OCI-LY7 (cell line): ENCODE measurements around the gene METTL21C. TPM values are rescaled to one million over a fixed set of nuclear protein-coding genes. Genes with fewer than 3 reads are reported as not detected.

ENCODE experiments used
- BruUV-seq: library from RNA; stranded (reverse); fragments of 400-500 nt; replicated peaks from 2 replicates; lab custom pipeline; 2021; lab: Mats Ljungman, UMichigan
- CTCF ChIA-PET: fragments of 300-600 bp; sonication (Branson Sonifier 250); formaldehyde crosslinking; loops from one replicate; lab custom pipeline; 2022; ENCODE audit warnings: antibody characterized with exemption; ENCODE audit not compliant: unreplicated experiment; lab: Charles Lee
- POLR2A ChIA-PET: fragments of 300-600 bp; sonication (Branson Sonifier 250); formaldehyde crosslinking; loops from one replicate; lab custom pipeline; 2022; ENCODE audit warnings: antibody characterized with exemption; lab: Charles Lee
- DNase-seq: peaks from one replicate; pipeline ENCODE4 v3.0.0-alpha.2; 2015; ENCODE audit warnings: low spot score
- H2AFZ ChIP-seq: fragments of 200-600 bp; sonication (generic), shearing (Covaris generic); 2 replicates; pipeline ENCODE4 v1.6.1; 2014; ENCODE audit warnings: mild to moderate bottlenecking, antibody characterized with exemption, low read length, moderate library complexity
- H3K27ac ChIP-seq: fragments of 200-600 bp; sonication (generic); 2 replicates; pipeline ENCODE4 v1.5.1; 2014; ENCODE audit warnings: mixed run types, low read depth, mild to moderate bottlenecking, moderate library complexity, low read length, inconsistent platforms; ENCODE audit not compliant: poor library complexity, severe bottlenecking
- H3K36me3 ChIP-seq: fragments of 200-600 bp; sonication (generic); 2 replicates; pipeline ENCODE4 v1.6.1; 2014; ENCODE audit warnings: mild to moderate bottlenecking, antibody characterized with exemption, low read length, moderate library complexity, mixed read lengths; ENCODE audit not compliant: insufficient read depth
- H3K4me1 ChIP-seq: fragments of 200-600 bp; sonication (generic); 2 replicates; pipeline ENCODE4 v1.5.1; 2014; ENCODE audit warnings: mild to moderate bottlenecking, low read length; ENCODE audit not compliant: insufficient read depth, poor library complexity, severe bottlenecking
- H3K4me2 ChIP-seq: fragments of 200-600 bp; sonication (generic); 2 replicates; pipeline ENCODE4 v1.6.1; 2014; ENCODE audit warnings: mild to moderate bottlenecking, low read length
- H3K4me3 ChIP-seq: fragments of 200-600 bp; sonication (generic); 2 replicates; pipeline ENCODE4 v1.5.1; 2014; ENCODE audit warnings: mild to moderate bottlenecking, low read depth, low read length; ENCODE audit not compliant: poor library complexity, severe bottlenecking
- H3K79me2 ChIP-seq: fragments of 200-600 bp; sonication (generic); 2 replicates; pipeline ENCODE4 v1.6.1; 2016; ENCODE audit warnings: low read depth, mild to moderate bottlenecking, low read length, moderate library complexity, mixed read lengths; ENCODE audit not compliant: insufficient read depth
- H3K9me2 ChIP-seq: fragments of 200-600 bp; sonication (generic); 2 replicates; pipeline ENCODE4 v1.6.1; 2016; ENCODE audit warnings: mild to moderate bottlenecking, low read length, mixed read lengths; ENCODE audit not compliant: insufficient read depth
- H3K9me3 ChIP-seq: fragments of 200-600 bp; sonication (generic); 2 replicates; pipeline ENCODE4 v1.6.1; 2014; ENCODE audit warnings: mild to moderate bottlenecking, mixed run types, low read length, mixed read lengths
- H4K20me1 ChIP-seq: fragments of 200-600 bp; sonication (generic); 2 replicates; pipeline ENCODE4 v1.6.1; 2014; ENCODE audit warnings: mild to moderate bottlenecking, antibody characterized with exemption, low read length, moderate library complexity, mixed read lengths; ENCODE audit not compliant: insufficient read depth
- EZH2phosphoT487 ChIP-seq: fragments of 200-600 bp; sonication (generic); IDR thresholded peaks from 2 replicates; pipeline ENCODE4 v1.6.1; 2018; ENCODE audit warnings: low read depth, borderline replicate concordance, mild to moderate bottlenecking, mixed run types, antibody characterized with exemption, low read length, moderate library complexity, mixed read lengths
- intact Hi-C: fragments of 100-400 bp; cut with micrococcal nuclease; formaldehyde crosslinking; loops from one replicate; pipeline ENCODE4 v1.10.0; 2022; ENCODE audit not compliant: unreplicated experiment
- total RNA-seq, 2 experiments: library from RNA; depleted of rRNA in 1 of 2; stranded (reverse); fragments of >200 nt in 1 of 2; shearing (Covaris generic) in 1 of 2; gene quantifications; 2 replicates each; pipeline ENCODE4 v1.2.3, GENCODE V29; 2014 to 2022
- TF ChIP-seq, protein P1 (sequence below): fragments of 200-600 bp; sonication (generic); conservative IDR thresholded peaks from 2 replicates; pipeline ENCODE4 v1.5.1; 2014; ENCODE audit warnings: mild to moderate bottlenecking, antibody characterized with exemption, low read length, moderate library complexity, mixed read lengths

METTL21C gene
- total RNA-seq, 2 experiments from 2014 or later: not detected

DNA sequence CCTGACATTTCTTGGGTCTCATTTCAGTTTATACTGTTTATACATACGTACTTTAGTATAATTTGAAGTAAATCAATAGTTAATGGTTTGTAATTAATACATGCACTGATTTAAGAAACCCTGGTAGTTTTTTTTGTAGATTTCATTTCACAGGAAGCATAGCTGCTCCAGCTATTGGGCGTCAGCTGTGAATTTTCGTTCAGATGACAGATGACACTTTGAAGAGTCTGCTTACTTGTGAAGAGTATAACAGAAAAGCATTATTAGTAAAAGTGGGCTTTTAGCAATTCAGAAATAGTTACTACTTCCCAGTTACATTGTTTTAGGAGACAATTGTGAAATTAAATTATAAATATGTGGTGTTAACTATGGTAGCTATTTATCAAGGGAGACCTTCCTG, 44.4 kb downstream of the METTL21C start:
- H4K20me1 ChIP-seq: no peaks in the 10 kb centered on the region
- H3K9me2 ChIP-seq: no peaks in the 10 kb centered on the region
- ChIA-PET CTCF (no interaction called here), POLR2A (interaction anchor here (0.8 to 1.0 kb wide), 2 partner anchors 48 to 197 kb away, joined by 3 read pairs; no protein-coding TSS in a partner anchor)
- no peaks in the 10 kb centered on the region for H3K79me2 ChIP-seq
- no peak for TF ChIP-seq EZH2phosphoT487
- TF ChIP-seq, protein P1, sequence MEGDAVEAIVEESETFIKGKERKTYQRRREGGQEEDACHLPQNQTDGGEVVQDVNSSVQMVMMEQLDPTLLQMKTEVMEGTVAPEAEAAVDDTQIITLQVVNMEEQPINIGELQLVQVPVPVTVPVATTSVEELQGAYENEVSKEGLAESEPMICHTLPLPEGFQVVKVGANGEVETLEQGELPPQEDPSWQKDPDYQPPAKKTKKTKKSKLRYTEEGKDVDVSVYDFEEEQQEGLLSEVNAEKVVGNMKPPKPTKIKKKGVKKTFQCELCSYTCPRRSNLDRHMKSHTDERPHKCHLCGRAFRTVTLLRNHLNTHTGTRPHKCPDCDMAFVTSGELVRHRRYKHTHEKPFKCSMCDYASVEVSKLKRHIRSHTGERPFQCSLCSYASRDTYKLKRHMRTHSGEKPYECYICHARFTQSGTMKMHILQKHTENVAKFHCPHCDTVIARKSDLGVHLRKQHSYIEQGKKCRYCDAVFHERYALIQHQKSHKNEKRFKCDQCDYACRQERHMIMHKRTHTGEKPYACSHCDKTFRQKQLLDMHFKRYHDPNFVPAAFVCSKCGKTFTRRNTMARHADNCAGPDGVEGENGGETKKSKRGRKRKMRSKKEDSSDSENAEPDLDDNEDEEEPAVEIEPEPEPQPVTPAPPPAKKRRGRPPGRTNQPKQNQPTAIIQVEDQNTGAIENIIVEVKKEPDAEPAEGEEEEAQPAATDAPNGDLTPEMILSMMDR: no peak
- no peak for DNase-seq
- H3K4me2 ChIP-seq: no peak overlapping the region
- no peaks in the 10 kb centered on the region for H3K4me1 ChIP-seq
- intact Hi-C loops: no loop called here
- H2AFZ ChIP-seq: no peak overlapping the region
- no peak overlapping the region for H3K4me3 ChIP-seq
- H3K9me3 ChIP-seq: no peaks in the 10 kb centered on the region
- BruUV-seq: no TSS peak
- no peak overlapping the region for H3K27ac ChIP-seq
- peaks cover 57% of the 10 kb centered on the region for H3K36me3 ChIP-seq

DNA sequence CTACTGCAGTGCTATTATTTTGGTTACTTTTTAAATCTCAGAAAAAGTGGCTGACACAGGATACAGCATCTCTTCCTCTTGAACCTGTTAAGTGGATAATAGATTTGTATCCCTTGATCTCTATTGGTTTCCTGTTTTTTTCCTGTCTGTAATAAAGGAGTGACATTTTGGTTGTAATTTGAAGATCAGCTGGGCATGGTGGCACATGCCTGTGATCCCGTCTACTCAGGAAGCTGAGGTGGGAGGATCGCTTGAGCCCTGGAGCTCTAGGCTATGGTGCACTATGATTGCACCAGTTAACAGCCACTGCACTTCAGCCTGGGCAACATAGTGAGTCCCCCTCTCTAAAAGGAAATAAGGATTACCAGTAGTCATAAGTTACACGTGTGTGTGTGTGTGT, 46.8 kb downstream of the METTL21C start:
- CTCF ChIA-PET: no interaction called here
- Histone ChIP-seq H3K4me2 (no peak overlapping the region), H3K4me3 (no peak overlapping the region), H3K9me3 (no peaks in the 10 kb centered on the region), H2AFZ (no peak overlapping the region), H3K36me3 (peaks cover 79% of the 10 kb centered on the region), H3K27ac (no peak overlapping the region), H3K79me2 (no peaks in the 10 kb centered on the region), H3K4me1 (no peaks in the 10 kb centered on the region), H3K9me2 (no peaks in the 10 kb centered on the region), H4K20me1 (no peaks in the 10 kb centered on the region)
- no TSS peak for BruUV-seq
- no peak for DNase-seq
- POLR2A ChIA-PET: no interaction called here
- intact Hi-C loops: no loop called here
- TF ChIP-seq, protein P1: no peak
- no peak for TF ChIP-seq EZH2phosphoT487

DNA sequence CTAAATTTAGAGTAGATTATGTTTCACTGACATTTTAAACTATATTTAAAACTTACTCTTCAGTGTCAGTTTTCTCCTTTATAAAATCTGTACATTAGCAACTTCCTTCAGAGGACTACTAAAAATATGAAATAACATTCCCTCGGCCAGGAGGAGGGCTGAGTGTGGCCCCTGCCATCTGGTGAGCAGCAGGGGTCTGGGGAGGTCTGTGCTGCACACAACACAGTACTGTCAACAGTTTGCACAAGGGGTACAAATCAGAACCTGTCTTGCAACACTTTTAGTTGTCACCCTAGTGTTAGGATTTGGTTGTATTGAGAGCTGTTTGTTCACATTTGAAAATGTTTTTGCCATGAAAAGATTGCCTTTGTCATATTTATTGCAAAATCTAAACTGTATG, 49.1 kb downstream of the METTL21C start:
- CTCF ChIA-PET: no interaction called here
- no TSS peak for BruUV-seq
- no peak overlapping the region for H3K4me2 ChIP-seq
- no peak for DNase-seq
- no peaks in the 10 kb centered on the region for H3K4me1 ChIP-seq
- no peaks in the 10 kb centered on the region for H3K79me2 ChIP-seq
- POLR2A ChIA-PET: no interaction called here
- peaks cover 86% of the 10 kb centered on the region for H3K36me3 ChIP-seq
- H3K9me2 ChIP-seq: no peaks in the 10 kb centered on the region
- no peak overlapping the region for H3K4me3 ChIP-seq
- H3K9me3 ChIP-seq: no peaks in the 10 kb centered on the region
- no peak for TF ChIP-seq EZH2phosphoT487
- no peaks in the 10 kb centered on the region for H4K20me1 ChIP-seq
- H2AFZ ChIP-seq: no peak overlapping the region
- intact Hi-C loops: no loop called here
- H3K27ac ChIP-seq: no peak overlapping the region
